HG02938 (cell line): Measurements from ENCODE around the gene HYI.
"Not testable (repeated sequence)": the region's sequence is repeated elsewhere in the genome, so short reads cannot be mapped to it uniquely, and the experiment has no call there.

Experiments used
- ATAC-seq: cut with Tn5 transposase; IDR thresholded peaks from one replicate; pipeline ENCODE4 v1.9.1; 2021; ENCODE audit warnings: mild to moderate bottlenecking, moderate library complexity; ENCODE audit not compliant: unreplicated experiment

HYI gene

DNA sequence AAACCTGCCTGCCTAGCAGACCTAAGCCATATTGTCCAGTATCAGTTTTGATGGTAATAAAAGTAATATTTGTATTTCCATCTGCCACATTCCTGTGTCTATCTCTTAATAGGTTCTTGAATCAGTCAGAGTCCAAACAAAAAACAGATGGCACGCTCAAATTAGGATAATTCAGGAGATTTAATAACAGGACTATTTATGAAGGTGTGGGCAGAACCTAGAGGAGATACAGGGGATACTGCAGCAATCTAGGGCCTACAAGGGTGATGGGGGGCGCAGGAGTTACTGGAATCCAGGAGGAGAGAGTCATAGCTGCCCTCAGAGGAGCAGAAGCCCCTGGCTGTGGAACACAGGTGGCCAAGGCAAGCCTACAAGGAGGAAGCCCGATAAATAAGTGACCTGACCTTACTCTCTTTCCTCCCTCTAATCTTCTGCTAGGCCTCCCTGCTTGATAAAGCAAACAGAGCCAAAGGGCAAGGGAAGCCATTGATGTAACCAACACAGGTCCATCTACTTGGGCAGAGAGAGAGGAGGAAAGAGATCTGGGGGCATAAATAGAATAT lies 11.9 kb upstream of the HYI start:
- no peak for ATAC-seq

GRCh38 chr1:43464681-43465504 lies 11.2 kb upstream of the HYI start:
- no peak for ATAC-seq

GRCh38 chr1:43463479-43463878 lies 9.7 kb upstream of the HYI start:
- ATAC-seq = no peak

DNA sequence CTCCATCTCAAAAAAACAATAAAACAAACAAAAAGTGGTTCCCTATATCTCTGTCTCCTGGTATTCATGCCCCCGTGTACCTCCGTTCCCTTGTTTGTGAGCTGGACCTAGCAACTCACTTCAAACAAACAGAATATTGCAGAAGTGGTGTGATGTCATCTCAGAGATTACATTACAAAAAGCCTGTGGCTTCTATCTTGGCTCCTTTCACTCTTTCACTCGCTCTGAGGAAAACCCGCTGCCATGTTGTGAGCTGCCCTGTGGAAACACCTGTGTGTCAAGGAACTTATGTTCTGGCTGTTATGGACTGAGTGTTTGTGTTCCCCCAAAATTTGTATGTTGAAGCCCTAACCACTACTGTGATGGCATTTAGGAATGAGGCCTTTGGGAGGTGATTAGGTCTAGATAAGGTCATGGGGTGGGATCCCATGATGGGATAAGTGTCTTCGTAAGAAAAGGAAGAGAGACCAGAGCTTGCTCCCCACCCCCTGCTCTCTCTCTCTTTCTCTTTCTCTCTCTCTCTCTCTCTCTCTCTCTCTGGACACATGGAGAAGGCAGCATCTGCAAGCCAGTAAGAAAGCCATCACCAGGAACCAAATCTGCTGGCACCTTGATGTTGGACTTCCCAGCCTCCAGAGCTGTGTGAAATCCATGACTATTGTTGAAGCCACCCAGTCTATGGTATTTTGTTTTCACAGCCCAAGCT lies 7.4 kb upstream of the HYI start:
- ATAC-seq = no peak

- not testable (repeated sequence) for ATAC-seq
Measured at GRCh38 chr1:43458379-43458778, 4.6 kb upstream of the HYI start.

- no peak for ATAC-seq
Measured at GRCh38 chr1:43455213-43455889, 1.6 kb upstream of the HYI start.

DNA sequence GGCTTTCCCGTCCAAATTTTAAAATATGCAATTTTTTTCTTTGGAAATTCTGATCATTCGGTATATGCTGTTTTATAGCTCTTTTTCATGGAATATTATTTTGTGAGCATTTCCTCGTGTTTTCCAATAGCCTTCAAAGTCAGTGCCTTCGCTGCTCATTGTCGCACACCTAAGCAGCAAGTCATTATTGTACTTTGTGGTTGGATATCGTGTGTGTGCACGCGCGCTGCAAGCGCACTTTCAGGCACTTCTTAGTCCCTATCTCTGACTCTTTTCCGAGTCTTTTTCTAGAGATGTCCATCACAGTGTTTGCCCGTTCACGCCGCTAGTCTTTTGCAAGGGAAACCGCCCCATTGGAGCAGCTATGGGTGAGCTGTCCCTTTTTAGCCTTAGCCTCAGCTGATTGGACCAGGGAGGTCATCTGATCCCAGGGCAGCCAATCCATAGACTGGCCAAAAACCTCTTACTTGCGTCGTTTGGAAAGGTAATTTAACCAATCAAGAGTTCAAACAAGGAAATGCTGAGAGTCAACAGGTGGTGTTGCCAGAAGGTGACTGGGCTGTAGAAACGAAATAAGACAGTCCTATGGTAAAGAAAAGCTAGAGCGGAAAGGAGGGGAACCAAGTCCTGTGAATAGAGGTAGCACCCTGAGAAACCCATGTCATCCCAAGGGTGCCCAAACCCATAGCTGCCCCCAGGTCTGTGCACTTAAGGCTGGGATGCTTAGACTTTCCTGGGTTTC lies 710 bp upstream of the HYI start:
- peak; percentile 70 for ATAC-seq

GRCh38 chr1:43452789-43453441 lies 816 bp downstream of the HYI start:
- ATAC-seq = no peak

- no peak for ATAC-seq
Measured at GRCh38 chr1:43451701-43452532, 1.8 kb downstream of the HYI start.

DNA sequence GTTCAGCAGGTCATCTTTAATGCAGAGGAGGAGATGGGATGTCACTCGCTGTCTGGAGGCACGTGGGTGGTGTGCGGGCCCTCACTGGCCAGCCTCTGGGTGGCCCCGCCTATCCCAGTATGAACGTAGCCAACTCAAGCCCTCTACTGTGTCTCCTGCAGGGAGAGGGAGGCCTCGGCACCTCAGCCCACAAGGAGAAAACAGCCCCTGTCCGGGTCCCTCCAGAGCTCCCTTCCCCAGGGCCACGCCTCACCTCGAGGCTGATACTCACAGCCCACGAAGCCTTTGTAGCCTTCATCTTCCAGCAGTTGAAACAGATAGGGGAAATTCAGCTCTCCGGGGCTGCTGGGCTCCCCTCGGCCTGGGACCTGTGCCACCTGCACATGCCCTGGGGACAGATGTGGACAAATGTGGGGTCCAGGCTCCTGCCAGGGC lies 2.6 kb downstream of the HYI start:
- ATAC-seq = no peak

DNA sequence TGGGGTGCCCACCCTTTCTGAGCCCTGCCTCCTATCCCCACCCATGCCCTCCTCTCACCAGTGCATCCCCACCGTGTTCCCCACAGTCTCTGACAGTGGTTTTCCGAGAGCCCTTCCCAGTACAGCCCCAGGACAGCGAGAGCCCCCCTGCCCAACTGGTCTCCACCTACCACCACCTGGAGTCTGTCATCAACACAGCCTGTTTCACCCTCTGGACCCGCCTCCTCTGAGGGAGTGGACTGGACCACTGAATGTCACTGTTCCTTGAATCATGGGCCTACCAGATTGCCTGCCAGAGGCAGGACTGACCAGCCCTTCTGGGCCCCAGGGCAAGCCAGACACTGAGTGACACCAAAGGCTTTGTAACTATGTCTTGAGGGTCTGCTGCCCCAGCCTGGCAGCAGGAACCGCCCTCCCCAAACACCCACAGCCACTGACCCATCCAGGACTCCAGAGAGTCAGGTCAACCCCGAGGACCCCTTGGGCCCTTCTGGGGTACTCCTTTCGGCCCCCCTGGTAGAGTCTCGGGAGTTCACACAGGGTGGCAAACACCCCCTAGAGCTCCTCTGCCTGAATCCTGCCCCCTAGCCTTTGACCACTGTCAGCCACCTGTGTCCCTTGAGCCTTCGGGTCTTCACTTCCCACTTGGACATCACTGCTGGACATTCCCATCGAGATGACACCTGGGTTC lies 3.3 kb downstream of the HYI start:
- ATAC-seq = no peak

- ATAC-seq = no peak
Measured at GRCh38 chr1:43449708-43450069, 4.0 kb downstream of the HYI start.

- no peak for ATAC-seq
Measured at GRCh38 chr1:43448955-43449707, 4.6 kb downstream of the HYI start.

GRCh38 chr1:43447891-43448708 lies 5.6 kb downstream of the HYI start:
- no peak for ATAC-seq

GRCh38 chr1:43446881-43447835 lies 6.6 kb downstream of the HYI start:
- no peak for ATAC-seq

DNA sequence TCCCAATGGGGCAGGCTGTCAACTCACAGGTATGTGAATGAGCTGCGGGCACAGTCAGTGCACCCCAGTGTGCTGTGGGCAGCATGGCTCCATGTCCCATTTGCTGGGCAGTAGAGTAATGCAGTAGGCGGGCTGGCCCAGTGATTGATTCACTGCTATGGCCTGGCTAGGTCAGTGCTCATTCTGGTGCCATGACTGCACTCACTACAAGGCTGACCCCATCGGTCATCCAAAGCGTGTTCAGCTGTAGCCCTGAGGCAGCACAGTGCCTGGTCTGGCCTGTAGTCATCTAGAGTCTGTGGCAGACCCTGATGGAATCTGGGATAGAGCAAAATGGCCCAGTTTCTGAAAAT lies 7.4 kb downstream of the HYI start:
- ATAC-seq = no peak
